GM12864 (cell line): ENCODE results near the gene MAP3K5.

Source experiments
- DNase-seq: peaks from one replicate; pipeline ENCODE4 v3.0.0-alpha.2; 2011; ENCODE audit warnings: low read depth
- H3K4me3 ChIP-seq: 2 replicates; pipeline ENCODE4 v1.5.1; 2011; ENCODE audit warnings: mild to moderate bottlenecking, low read depth, low read length, control low read depth
- CTCF ChIP-seq: IDR thresholded peaks from 2 replicates; pipeline ENCODE4 v1.5.1; 2011; ENCODE audit warnings: low read depth, mild to moderate bottlenecking, moderate library complexity, low read length, control low read depth, inconsistent platforms; ENCODE audit errors: missing control alignments

The MAP3K5 gene

GRCh38 chr6:136757150-136757549, 35.1 kb downstream of the MAP3K5 start:
- H3K4me3 ChIP-seq = no peak overlapping the region
- no peak for DNase-seq
- TF ChIP-seq CTCF = no peak

- no peak for TF ChIP-seq CTCF
- DNase-seq = no peak
- H3K4me3 ChIP-seq = no peak overlapping the region
These were observed 37.5 kb downstream of the MAP3K5 start for GRCh38 chr6:136754820-136755219.

- no peak for DNase-seq
- no peak for TF ChIP-seq CTCF
- no peak overlapping the region for H3K4me3 ChIP-seq
These were observed 38.7 kb downstream of the MAP3K5 start for GRCh38 chr6:136753624-136754023.

GRCh38 chr6:136752554-136752953, 39.7 kb downstream of the MAP3K5 start:
- no peak overlapping the region for H3K4me3 ChIP-seq
- TF ChIP-seq CTCF = no peak
- DNase-seq = no peak

GRCh38 chr6:136751991-136752390, 40.3 kb downstream of the MAP3K5 start:
- TF ChIP-seq CTCF = no peak
- no peak overlapping the region for H3K4me3 ChIP-seq
- no peak for DNase-seq

GRCh38 chr6:136751522-136751956, 40.7 kb downstream of the MAP3K5 start:
- H3K4me3 ChIP-seq = no peak overlapping the region
- no peak for TF ChIP-seq CTCF
- DNase-seq = peak; percentile 90

- no peak for DNase-seq
- H3K4me3 ChIP-seq = no peak overlapping the region
- no peak for TF ChIP-seq CTCF
These were observed 41.4 kb downstream of the MAP3K5 start for GRCh38 chr6:136750696-136751521.
